ENCODE results near the gene SMIM41.

DNA sequence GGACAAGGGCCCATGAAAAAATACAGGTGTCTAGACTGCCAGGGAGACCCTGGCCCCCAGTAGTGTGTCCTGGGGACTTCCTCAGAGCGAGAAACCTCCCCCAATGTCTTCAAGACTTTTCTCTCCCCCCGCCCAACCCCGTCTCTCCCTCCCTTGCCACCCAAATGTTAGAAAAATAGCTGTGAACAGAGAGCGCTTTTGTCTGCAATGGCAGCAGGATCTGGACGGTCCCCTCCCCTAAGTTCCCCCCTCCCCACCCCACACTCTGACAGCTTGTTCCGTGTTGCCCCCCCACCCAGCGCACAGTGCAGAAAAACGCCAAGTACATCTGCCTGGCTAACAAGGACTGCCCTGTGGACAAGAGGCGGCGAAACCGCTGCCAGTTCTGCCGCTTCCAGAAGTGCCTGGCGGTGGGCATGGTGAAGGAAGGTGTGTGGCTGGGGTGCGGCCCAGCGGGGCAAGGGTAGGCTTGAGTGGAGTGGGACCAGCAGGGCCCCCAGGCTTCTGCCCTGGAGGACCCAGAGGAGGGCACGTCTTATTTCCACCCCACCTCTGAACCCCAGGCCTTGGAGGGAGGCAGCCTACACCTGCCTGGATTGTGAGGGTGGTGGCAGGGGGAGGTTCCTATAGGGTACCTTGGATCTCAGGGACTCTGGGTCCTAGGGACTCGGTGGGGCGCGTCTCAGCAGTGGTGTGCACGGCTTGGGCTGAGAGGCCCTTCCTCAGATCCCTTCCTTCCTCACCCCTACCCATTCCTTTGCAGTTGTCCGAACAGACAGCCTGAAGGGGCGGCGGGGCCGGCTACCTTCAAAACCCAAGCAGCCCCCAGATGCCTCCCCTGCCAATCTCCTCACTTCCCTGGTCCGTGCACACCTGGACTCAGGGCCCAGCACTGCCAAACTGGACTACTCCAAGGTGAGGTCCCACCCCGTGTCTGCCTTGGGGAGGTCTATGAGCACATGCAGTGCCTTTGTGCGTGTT, 23.5 kb upstream of the SMIM41 start:
- TF ChIP-seq TAF1 (conservative IDR thresholded peaks at IDR 0.05): no peak
- TF ChIP-seq, protein P1, sequence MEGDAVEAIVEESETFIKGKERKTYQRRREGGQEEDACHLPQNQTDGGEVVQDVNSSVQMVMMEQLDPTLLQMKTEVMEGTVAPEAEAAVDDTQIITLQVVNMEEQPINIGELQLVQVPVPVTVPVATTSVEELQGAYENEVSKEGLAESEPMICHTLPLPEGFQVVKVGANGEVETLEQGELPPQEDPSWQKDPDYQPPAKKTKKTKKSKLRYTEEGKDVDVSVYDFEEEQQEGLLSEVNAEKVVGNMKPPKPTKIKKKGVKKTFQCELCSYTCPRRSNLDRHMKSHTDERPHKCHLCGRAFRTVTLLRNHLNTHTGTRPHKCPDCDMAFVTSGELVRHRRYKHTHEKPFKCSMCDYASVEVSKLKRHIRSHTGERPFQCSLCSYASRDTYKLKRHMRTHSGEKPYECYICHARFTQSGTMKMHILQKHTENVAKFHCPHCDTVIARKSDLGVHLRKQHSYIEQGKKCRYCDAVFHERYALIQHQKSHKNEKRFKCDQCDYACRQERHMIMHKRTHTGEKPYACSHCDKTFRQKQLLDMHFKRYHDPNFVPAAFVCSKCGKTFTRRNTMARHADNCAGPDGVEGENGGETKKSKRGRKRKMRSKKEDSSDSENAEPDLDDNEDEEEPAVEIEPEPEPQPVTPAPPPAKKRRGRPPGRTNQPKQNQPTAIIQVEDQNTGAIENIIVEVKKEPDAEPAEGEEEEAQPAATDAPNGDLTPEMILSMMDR (IDR thresholded peaks at IDR 0.05; ENCODE audit: low read depth, low read length, missing input control): no peak
- no peak for TF ChIP-seq RAD21 (IDR thresholded peaks at IDR 0.05)
- TF ChIP-seq, protein P2, sequence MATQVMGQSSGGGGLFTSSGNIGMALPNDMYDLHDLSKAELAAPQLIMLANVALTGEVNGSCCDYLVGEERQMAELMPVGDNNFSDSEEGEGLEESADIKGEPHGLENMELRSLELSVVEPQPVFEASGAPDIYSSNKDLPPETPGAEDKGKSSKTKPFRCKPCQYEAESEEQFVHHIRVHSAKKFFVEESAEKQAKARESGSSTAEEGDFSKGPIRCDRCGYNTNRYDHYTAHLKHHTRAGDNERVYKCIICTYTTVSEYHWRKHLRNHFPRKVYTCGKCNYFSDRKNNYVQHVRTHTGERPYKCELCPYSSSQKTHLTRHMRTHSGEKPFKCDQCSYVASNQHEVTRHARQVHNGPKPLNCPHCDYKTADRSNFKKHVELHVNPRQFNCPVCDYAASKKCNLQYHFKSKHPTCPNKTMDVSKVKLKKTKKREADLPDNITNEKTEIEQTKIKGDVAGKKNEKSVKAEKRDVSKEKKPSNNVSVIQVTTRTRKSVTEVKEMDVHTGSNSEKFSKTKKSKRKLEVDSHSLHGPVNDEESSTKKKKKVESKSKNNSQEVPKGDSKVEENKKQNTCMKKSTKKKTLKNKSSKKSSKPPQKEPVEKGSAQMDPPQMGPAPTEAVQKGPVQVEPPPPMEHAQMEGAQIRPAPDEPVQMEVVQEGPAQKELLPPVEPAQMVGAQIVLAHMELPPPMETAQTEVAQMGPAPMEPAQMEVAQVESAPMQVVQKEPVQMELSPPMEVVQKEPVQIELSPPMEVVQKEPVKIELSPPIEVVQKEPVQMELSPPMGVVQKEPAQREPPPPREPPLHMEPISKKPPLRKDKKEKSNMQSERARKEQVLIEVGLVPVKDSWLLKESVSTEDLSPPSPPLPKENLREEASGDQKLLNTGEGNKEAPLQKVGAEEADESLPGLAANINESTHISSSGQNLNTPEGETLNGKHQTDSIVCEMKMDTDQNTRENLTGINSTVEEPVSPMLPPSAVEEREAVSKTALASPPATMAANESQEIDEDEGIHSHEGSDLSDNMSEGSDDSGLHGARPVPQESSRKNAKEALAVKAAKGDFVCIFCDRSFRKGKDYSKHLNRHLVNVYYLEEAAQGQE (IDR thresholded peaks at IDR 0.05): no peak
- TF ChIP-seq, protein P3, sequence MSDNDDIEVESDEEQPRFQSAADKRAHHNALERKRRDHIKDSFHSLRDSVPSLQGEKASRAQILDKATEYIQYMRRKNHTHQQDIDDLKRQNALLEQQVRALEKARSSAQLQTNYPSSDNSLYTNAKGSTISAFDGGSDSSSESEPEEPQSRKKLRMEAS (IDR thresholded peaks at IDR 0.05): no peak
- TF ChIP-seq GABPA (IDR thresholded peaks at IDR 0.05 in 1 of 2, conservative IDR thresholded peaks at IDR 0.05 in 1 of 2): no peak
- no peak for TF ChIP-seq YY1 (IDR thresholded peaks at IDR 0.05)
- no peak for TF ChIP-seq NR2F2 (IDR thresholded peaks at IDR 0.05)
- TF ChIP-seq, protein P4, sequence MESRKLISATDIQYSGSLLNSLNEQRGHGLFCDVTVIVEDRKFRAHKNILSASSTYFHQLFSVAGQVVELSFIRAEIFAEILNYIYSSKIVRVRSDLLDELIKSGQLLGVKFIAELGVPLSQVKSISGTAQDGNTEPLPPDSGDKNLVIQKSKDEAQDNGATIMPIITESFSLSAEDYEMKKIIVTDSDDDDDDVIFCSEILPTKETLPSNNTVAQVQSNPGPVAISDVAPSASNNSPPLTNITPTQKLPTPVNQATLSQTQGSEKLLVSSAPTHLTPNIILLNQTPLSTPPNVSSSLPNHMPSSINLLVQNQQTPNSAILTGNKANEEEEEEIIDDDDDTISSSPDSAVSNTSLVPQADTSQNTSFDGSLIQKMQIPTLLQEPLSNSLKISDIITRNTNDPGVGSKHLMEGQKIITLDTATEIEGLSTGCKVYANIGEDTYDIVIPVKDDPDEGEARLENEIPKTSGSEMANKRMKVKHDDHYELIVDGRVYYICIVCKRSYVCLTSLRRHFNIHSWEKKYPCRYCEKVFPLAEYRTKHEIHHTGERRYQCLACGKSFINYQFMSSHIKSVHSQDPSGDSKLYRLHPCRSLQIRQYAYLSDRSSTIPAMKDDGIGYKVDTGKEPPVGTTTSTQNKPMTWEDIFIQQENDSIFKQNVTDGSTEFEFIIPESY (IDR thresholded peaks at IDR 0.05): no peak
- no peak for TF ChIP-seq FOXA1 (IDR thresholded peaks at IDR 0.05)
- no peak for TF ChIP-seq RXRA (IDR thresholded peaks at IDR 0.05)
- no peak for TF ChIP-seq SP1 (IDR thresholded peaks at IDR 0.05)
- no peak for TF ChIP-seq EGR1 (IDR thresholded peaks at IDR 0.05; ENCODE audit: low read depth in 2 of 2)
